ENCODE data around the gene ZC3H12C. TPM values are rescaled to one million over a fixed set of nuclear protein-coding genes. Genes with fewer than 3 reads are reported as not detected.
A peak's percentile ranks its signal among the peaks of the same experiment; 100 is the strongest.

Gene ZC3H12C
- 10 to 100 TPM; 15.9 to 28.7 (median 21.5) TPM for total RNA-seq
- long read RNA-seq, donor 1, full-length matches to known transcripts = 1 of 11 reads
- long read RNA-seq, donor 1, partial matches to known transcripts = 0 of 11 reads
- long read RNA-seq, donor 1, other reads (novel, unspliced or antisense) = 10 of 11 reads
- long read RNA-seq, donor 2 = 0 reads

- H3K4me3 ChIP-seq = peak within 1 kb of the TSS; percentile 71
- no peaks in the 10 kb centered on the region for H3K36me3 ChIP-seq (ENCODE audit: low read depth)
- intact Hi-C loops (cut with DNase I, micrococcal nuclease) = loop anchor here in 1 of 2 donors (10.0 kb wide), 1 partner anchor 148 kb away; no protein-coding TSS in a partner anchor
- ATAC-seq (peak; percentile 89), DNase-seq (peak; percentile 86 to 88 (median 87))
- peak; percentile 38 for TF ChIP-seq CTCF (IDR thresholded peaks at IDR 0.05)
- H3K4me1 ChIP-seq (ENCODE audit: low read depth) = peaks cover 9% of the 10 kb centered on the region
- no peaks in the 10 kb centered on the region for H3K9me3 ChIP-seq
These were observed at the start of gene ZC3H12C for GRCh38 chr11:110092515-110093406. Gene ZC3H12C, plus strand, starts transcription at chr11:110093392. Its CDS starts 20 bp downstream, at chr11:110093412.

DNA sequence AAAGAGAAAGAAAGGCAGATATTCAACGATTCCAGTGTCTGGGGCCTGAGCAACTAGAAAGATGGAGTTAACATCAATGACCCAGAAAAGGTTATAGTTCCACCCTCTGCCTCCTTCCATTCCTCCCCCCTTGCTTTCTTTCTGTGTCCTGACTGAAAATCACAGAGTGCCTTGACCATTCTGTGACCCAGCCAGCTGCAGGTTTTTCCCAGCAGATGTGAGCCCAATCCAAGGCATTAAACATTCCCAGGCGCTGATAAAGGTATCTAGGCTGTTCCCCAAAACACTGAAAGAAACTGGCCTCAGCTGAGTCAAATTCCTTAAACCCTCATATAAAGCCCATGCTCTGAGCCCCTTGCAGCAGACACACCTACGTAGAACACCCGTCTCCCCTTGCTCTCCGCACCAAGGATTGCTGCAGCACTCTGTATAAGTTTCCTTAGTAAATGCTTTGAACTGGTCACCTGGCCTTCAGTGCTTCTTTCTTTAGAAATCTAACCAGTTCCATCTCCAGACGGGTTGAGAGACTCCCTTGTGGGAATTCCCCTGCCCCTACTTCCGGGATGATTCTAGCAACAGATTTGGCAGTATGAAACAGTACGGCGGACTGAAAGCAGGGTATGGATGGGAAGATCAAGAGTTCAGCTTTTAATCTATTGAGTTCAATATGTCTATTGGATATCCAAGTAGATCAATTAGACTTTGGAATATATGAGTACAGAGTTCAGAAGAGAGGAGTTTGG, 48.8 kb upstream of the ZC3H12C start:
- intact Hi-C loops (cut with DNase I, micrococcal nuclease) = no loop called here
- no peaks in the 10 kb centered on the region for H3K36me3 ChIP-seq (ENCODE audit: low read depth)
- ATAC-seq (no peak), DNase-seq (no peak)
- no peaks in the 10 kb centered on the region for H3K4me1 ChIP-seq (ENCODE audit: low read depth)
- no peak for TF ChIP-seq CTCF (IDR thresholded peaks at IDR 0.05)
- no peak overlapping the region for H3K4me3 ChIP-seq
- H3K9me3 ChIP-seq = no peaks in the 10 kb centered on the region

- TF ChIP-seq CTCF (IDR thresholded peaks at IDR 0.05) = no peak
- Histone ChIP-seq H3K36me3 (ENCODE audit: low read depth) (no peaks in the 10 kb centered on the region), H3K4me3 (no peak overlapping the region), H3K9me3 (no peaks in the 10 kb centered on the region), H3K4me1 (ENCODE audit: low read depth) (no peaks in the 10 kb centered on the region)
- peak; percentile 80 for ATAC-seq
- intact Hi-C loops (cut with DNase I, micrococcal nuclease) = no loop called here
- peak in 1 of 3 donors; percentile 20 for DNase-seq
These were observed 46.3 kb upstream of the ZC3H12C start for GRCh38 chr11:110046775-110047380.

DNA sequence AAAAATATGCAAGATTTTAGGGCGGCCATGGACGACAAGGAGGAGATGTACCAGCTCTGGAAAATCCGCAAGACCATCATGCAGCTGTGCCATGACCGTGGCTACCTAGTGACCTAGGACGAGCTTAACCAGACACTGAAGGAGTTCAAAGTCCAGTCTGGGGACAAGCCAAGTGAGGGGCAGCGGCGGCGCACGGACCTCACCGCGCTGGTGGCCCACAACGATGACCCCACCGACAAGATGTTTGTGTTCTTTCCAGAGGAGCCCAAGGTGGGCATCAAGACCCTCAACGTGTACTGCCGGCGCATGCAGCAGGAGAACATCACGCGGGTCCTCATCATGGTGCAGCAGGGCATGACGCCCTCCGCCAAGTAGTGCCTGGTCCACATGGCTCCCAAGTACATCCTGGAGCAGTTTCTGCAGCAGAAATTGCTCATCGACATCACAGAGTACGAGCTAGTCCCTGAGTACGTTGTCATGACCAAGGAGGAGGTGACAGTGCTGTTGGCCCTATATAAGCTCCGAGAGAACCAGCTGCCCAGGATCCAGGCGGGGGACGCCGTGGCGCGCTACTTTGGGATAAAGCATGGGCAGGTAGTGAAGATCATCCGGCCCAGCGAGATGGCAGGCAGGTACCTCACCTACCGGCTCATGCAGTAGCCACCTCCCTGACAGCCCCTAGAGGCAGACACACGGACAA, 43.5 kb upstream of the ZC3H12C start:
- ATAC-seq (no peak), DNase-seq (no peak)
- no peaks in the 10 kb centered on the region for H3K36me3 ChIP-seq (ENCODE audit: low read depth)
- no peak overlapping the region for H3K4me3 ChIP-seq
- no peaks in the 10 kb centered on the region for H3K4me1 ChIP-seq (ENCODE audit: low read depth)
- intact Hi-C loops (cut with DNase I, micrococcal nuclease) = no loop called here
- TF ChIP-seq CTCF (IDR thresholded peaks at IDR 0.05) = no peak
- H3K9me3 ChIP-seq = peaks cover 16% of the 10 kb centered on the region

- intact Hi-C loops (cut with DNase I, micrococcal nuclease) = no loop called here
- Histone ChIP-seq H3K36me3 (ENCODE audit: low read depth) (no peaks in the 10 kb centered on the region), H3K4me1 (ENCODE audit: low read depth) (no peaks in the 10 kb centered on the region), H3K4me3 (no peak overlapping the region), H3K9me3 (peaks cover 16% of the 10 kb centered on the region)
- ATAC-seq (no peak), DNase-seq (no peak)
- TF ChIP-seq CTCF (IDR thresholded peaks at IDR 0.05) = no peak
These were observed 43.0 kb upstream of the ZC3H12C start for GRCh38 chr11:110050201-110050506.

Measured in mucosa of descending colon (tissue), 3 donors.